MM.1S (cell line): ENCODE measurements around the gene KCNK10.

Experiments
- DNase-seq: peaks from one replicate; pipeline ENCODE4 v3.0.0-alpha.2; 2015
- H2AFZ ChIP-seq: fragments of 300-600 bp; sonication (generic); 2 replicates; pipeline ENCODE4 v1.6.0; 2016; ENCODE audit warnings: antibody characterized with exemption, low read length
- H3F3A ChIP-seq: fragments of 300-600 bp; sonication (generic); 2 replicates; pipeline ENCODE4 v1.6.1; 2016; ENCODE audit warnings: mild to moderate bottlenecking, antibody characterized with exemption, low read length, moderate library complexity, mixed read lengths; ENCODE audit not compliant: insufficient read depth
- H3K27ac ChIP-seq: fragments of 300-600 bp; sonication (generic); 2 replicates; pipeline ENCODE4 v1.5.1; 2016; ENCODE audit warnings: mild to moderate bottlenecking, low read length
- H3K27me3 ChIP-seq: fragments of 300-600 bp; sonication (generic); replicated peaks from 2 replicates; pipeline ENCODE4 v1.6.0; 2016; ENCODE audit warnings: low read length; ENCODE audit not compliant: insufficient read depth
- H3K36me3 ChIP-seq: fragments of 300-600 bp; sonication (generic); replicated peaks from 2 replicates; pipeline ENCODE4 v1.6.1; 2016; ENCODE audit warnings: mild to moderate bottlenecking, low read length, mixed read lengths; ENCODE audit not compliant: insufficient read depth
- H3K4me1 ChIP-seq: fragments of 300-600 bp; sonication (generic); 2 replicates; pipeline ENCODE4 v1.6.1; 2016; ENCODE audit warnings: low read length, mixed read lengths
- H3K4me2 ChIP-seq: fragments of 300-600 bp; sonication (generic); 2 replicates; pipeline ENCODE4 v1.6.0; 2016; ENCODE audit warnings: low read depth, low read length
- H3K4me3 ChIP-seq: fragments of 300-600 bp; sonication (generic); 2 replicates; pipeline ENCODE4 v1.5.1; 2016; ENCODE audit warnings: low read length, mixed read lengths
- H3K79me2 ChIP-seq: fragments of 300-600 bp; sonication (generic); 2 replicates; pipeline ENCODE4 v1.6.1; 2016; ENCODE audit warnings: mixed run types, low read length, mixed read lengths
- H3K9ac ChIP-seq: fragments of 300-600 bp; sonication (generic); 2 replicates; pipeline ENCODE4 v1.6.1; 2016; ENCODE audit warnings: low read length, mixed read lengths
- H3K9me2 ChIP-seq: fragments of 300-600 bp; sonication (generic); replicated peaks from 2 replicates; pipeline ENCODE4 v1.6.1; 2016; ENCODE audit warnings: mild to moderate bottlenecking, low read length, mixed read lengths; ENCODE audit not compliant: insufficient read depth
- H3K9me3 ChIP-seq: fragments of 300-600 bp; sonication (generic); replicated peaks from 2 replicates; pipeline ENCODE4 v1.6.1; 2016; ENCODE audit warnings: mild to moderate bottlenecking, low read length, mixed read lengths; ENCODE audit not compliant: insufficient read depth
- H4K20me1 ChIP-seq: fragments of 300-600 bp; sonication (generic); 2 replicates; pipeline ENCODE4 v1.6.1; 2016; ENCODE audit warnings: mild to moderate bottlenecking, low read length, moderate library complexity, mixed read lengths; ENCODE audit not compliant: insufficient read depth
- CTCF ChIP-seq: fragments of 300-600 bp; sonication (generic); IDR thresholded peaks from 2 replicates; pipeline ENCODE4 v1.5.1; 2016; ENCODE audit warnings: antibody characterized with exemption, low read length, mixed read lengths
- EZH2 ChIP-seq: fragments of 300-600 bp; sonication (generic); optimal IDR thresholded peaks from 2 replicates; pipeline ENCODE3; 2017; ENCODE audit warnings: low read depth, mild to moderate bottlenecking, antibody characterized with exemption, low read length, mixed read lengths
- EZH2phosphoT487 ChIP-seq: fragments of 300-600 bp; sonication (generic); IDR thresholded peaks from 2 replicates; pipeline ENCODE4 v1.6.1; 2018; ENCODE audit warnings: antibody characterized with exemption, low read length

KCNK10 gene

GRCh38 chr14:88247228-88247627 is 75.8 kb downstream of the KCNK10 start:
- H3K4me2 ChIP-seq: no peak overlapping the region
- TF ChIP-seq EZH2phosphoT487 (no peak), CTCF (no peak), EZH2 (no peak)
- no peaks in the 10 kb centered on the region for H3K9me2 ChIP-seq

GRCh38 chr14:88245321-88245720 is 77.7 kb downstream of the KCNK10 start:
- H3K9me3 ChIP-seq: no peaks in the 10 kb centered on the region
- no peak overlapping the region for H3K27ac ChIP-seq
- no peak overlapping the region for H2AFZ ChIP-seq
- no peak overlapping the region for H3K4me2 ChIP-seq
- no peak overlapping the region for H3K9ac ChIP-seq
- no peak overlapping the region for H3K4me3 ChIP-seq
- TF ChIP-seq EZH2phosphoT487 (no peak), CTCF (no peak), EZH2 (no peak)
- no peaks in the 10 kb centered on the region for H3K9me2 ChIP-seq
- H3K27me3 ChIP-seq: no peaks in the 10 kb centered on the region
- no peaks in the 10 kb centered on the region for H3F3A ChIP-seq
- no peak for DNase-seq
- no peaks in the 10 kb centered on the region for H4K20me1 ChIP-seq
- H3K36me3 ChIP-seq: no peaks in the 10 kb centered on the region
- no peaks in the 10 kb centered on the region for H3K4me1 ChIP-seq
- H3K79me2 ChIP-seq: no peaks in the 10 kb centered on the region

More at GRCh38 chr14:88247228-88247627, 75.8 kb downstream of the KCNK10 start:
- H3K9me3 ChIP-seq: no peaks in the 10 kb centered on the region
- H3F3A ChIP-seq: no peaks in the 10 kb centered on the region
- no peaks in the 10 kb centered on the region for H3K4me1 ChIP-seq
- H4K20me1 ChIP-seq: no peaks in the 10 kb centered on the region
- no peaks in the 10 kb centered on the region for H3K79me2 ChIP-seq
- no peak overlapping the region for H3K27ac ChIP-seq
- H3K27me3 ChIP-seq: no peaks in the 10 kb centered on the region
- DNase-seq: no peak
- H3K36me3 ChIP-seq: no peaks in the 10 kb centered on the region
- no peak overlapping the region for H3K9ac ChIP-seq
- H2AFZ ChIP-seq: no peak overlapping the region
- H3K4me3 ChIP-seq: no peak overlapping the region

DNA sequence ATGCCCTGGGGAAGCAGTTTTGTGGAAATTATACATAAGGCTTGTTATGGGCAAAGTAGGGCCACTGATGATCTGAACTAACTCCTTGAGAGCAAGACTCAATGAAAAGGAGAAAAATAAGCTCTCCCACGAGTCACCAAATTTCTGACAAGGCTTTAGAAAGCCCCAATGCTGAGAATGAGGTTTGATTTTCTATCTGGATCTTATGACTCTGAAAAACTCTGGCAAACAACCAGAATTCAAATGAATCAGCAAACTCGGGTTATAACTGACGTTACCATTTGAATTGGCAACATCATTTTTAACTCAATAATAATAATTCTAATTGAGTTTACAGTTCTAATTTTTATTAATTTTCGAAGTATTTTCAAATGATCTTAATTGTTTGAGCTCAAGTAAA is 79.1 kb downstream of the KCNK10 start:
- no peak for DNase-seq
- H3K27ac ChIP-seq: no peak overlapping the region
- no peaks in the 10 kb centered on the region for H4K20me1 ChIP-seq
- H3F3A ChIP-seq: no peaks in the 10 kb centered on the region
- H3K9ac ChIP-seq: no peak overlapping the region
- no peak overlapping the region for H2AFZ ChIP-seq
- TF ChIP-seq EZH2phosphoT487 (no peak), EZH2 (no peak), CTCF (no peak)
- no peaks in the 10 kb centered on the region for H3K4me1 ChIP-seq
- no peaks in the 10 kb centered on the region for H3K36me3 ChIP-seq
- H3K9me3 ChIP-seq: no peaks in the 10 kb centered on the region
- no peaks in the 10 kb centered on the region for H3K79me2 ChIP-seq
- H3K4me2 ChIP-seq: no peak overlapping the region
- no peaks in the 10 kb centered on the region for H3K27me3 ChIP-seq
- no peak overlapping the region for H3K4me3 ChIP-seq
- no peaks in the 10 kb centered on the region for H3K9me2 ChIP-seq

- no peak overlapping the region for H3K4me3 ChIP-seq
- no peaks in the 10 kb centered on the region for H3K79me2 ChIP-seq
- no peaks in the 10 kb centered on the region for H3K4me1 ChIP-seq
- H3K27me3 ChIP-seq: no peaks in the 10 kb centered on the region
- H3K4me2 ChIP-seq: no peak overlapping the region
- no peak for TF ChIP-seq EZH2
- no peak overlapping the region for H2AFZ ChIP-seq
- no peaks in the 10 kb centered on the region for H3F3A ChIP-seq
- H3K36me3 ChIP-seq: no peaks in the 10 kb centered on the region
- H3K9me3 ChIP-seq: no peaks in the 10 kb centered on the region
- no peak for DNase-seq
- no peak overlapping the region for H3K27ac ChIP-seq
- H3K9me2 ChIP-seq: no peaks in the 10 kb centered on the region
- no peak overlapping the region for H3K9ac ChIP-seq
- no peaks in the 10 kb centered on the region for H4K20me1 ChIP-seq
These were observed 80.6 kb downstream of the KCNK10 start for GRCh38 chr14:88242446-88242845.
